GM10248 (cell line): ENCODE data around the gene RASGEF1C.
"Not testable (repeated sequence)": the region's sequence is repeated elsewhere in the genome, so short reads cannot be mapped to it uniquely, and the experiment has no call there.

Source experiments
- CTCF ChIA-PET: fragments of 300-600 bp; sonication (Branson Sonifier 250); formaldehyde crosslinking; extraction: SDS; loops from one replicate; lab custom pipeline; 2021; ENCODE audit warnings: antibody characterized with exemption; lab: Yijun Ruan, JAX
- POLR2A ChIA-PET: fragments of 350-650 bp; sonication (Branson Sonifier 250); formaldehyde crosslinking; extraction: SDS; loops from one replicate; lab custom pipeline; 2020; ENCODE audit warnings: antibody characterized with exemption; lab: Yijun Ruan, JAX
- DNase-seq: peaks from one replicate; pipeline ENCODE4 v3.0.0; 2012; ENCODE audit errors: extremely low spot score
- TF ChIP-seq, protein P1 (sequence below): IDR thresholded peaks from 2 replicates; pipeline ENCODE4 v1.5.1; 2012; ENCODE audit warnings: mild to moderate bottlenecking, low read depth; ENCODE audit errors: extremely low read depth, missing control alignments, control extremely low read depth

RASGEF1C gene

DNA sequence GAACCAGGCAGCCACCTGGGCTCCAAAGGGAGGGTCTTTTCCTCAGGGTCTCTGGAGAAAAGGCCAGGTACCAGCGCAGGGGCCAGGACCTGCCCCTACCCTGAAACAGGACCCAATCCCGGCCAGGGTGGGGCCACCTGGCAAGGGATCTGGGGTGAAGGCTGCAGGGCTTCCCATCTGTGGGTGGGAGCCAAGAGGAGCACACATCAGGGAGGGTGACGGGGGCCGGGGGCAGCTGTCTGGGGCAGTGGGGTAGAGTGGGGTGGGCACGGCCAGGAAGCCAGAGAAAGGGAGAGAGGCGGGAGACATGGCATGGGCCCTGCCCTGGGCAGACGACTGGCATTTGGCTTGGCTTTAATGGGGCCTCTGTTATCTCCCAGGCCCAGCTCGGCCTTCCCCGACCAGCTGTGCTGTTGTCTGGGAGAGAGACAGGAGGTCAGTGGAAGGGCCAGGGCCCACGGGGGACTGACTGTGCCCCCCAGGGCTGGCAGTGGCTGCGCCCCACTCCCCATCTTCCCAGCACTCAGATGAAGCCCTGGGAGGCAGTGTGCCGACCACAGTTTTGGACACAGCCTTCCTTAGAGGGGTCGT, 80.2 kb downstream of the RASGEF1C start:
- no peak for DNase-seq
- POLR2A ChIA-PET: no interaction called here
- CTCF ChIA-PET: interaction anchor here (0.8 to 1.1 kb wide), 2 partner anchors 12 to 79 kb away, joined by 3 read pairs; no protein-coding TSS in a partner anchor
- TF ChIP-seq, protein P1, sequence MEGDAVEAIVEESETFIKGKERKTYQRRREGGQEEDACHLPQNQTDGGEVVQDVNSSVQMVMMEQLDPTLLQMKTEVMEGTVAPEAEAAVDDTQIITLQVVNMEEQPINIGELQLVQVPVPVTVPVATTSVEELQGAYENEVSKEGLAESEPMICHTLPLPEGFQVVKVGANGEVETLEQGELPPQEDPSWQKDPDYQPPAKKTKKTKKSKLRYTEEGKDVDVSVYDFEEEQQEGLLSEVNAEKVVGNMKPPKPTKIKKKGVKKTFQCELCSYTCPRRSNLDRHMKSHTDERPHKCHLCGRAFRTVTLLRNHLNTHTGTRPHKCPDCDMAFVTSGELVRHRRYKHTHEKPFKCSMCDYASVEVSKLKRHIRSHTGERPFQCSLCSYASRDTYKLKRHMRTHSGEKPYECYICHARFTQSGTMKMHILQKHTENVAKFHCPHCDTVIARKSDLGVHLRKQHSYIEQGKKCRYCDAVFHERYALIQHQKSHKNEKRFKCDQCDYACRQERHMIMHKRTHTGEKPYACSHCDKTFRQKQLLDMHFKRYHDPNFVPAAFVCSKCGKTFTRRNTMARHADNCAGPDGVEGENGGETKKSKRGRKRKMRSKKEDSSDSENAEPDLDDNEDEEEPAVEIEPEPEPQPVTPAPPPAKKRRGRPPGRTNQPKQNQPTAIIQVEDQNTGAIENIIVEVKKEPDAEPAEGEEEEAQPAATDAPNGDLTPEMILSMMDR: no peak

DNA sequence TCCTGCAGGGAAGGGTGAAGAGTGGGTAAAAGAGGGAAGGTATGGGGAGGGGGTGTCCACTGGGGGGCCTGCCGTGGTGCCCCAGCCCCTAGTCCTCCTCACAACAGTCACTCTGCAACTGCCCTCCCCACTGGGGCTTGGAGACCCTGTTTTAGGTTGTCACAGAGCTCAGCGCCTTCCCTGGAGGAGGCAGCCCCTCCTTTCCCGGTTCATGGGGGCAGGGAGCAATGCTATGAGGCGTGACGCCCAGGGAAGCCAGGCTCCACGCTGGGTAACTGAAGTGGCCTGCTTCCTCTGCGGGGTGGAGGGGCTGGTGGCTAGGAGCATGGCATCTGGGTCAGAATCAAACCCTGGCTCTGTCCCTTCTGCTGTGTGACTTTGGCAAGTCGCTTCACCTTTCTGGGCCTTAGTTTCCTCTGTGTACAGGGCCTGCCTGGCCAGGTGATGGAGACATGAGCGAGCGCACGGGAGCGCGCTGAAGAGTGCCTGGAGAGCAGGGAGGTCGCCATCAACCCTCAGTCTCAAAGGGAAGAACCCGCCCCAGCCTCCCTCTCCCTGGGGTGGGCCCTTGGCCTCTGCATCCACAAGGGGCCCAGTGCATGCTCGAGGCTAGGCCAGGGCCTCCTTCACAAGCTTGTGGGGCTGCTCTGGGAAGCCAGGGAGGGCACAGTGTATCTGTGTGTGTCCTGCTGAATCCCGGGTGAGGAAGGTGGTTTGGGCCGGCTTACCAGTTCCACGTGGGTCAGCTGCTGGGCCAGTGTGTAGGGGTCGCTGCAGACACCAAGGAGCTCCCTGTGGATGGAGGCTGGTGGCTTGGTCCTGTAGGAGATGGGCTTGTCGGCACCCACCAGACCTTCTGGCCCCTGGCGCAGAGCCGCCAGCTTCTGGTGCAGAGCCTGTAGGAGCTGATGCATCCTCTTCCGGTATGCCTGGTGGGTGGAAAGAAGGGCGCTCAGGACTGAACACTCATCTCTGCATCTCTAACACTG, 81.0 kb downstream of the RASGEF1C start:
- TF ChIP-seq, protein P1: no peak
- ChIA-PET POLR2A (no interaction called here), CTCF (interaction anchor here (0.8 to 1.1 kb wide), 3 partner anchors 11 to 80 kb away, joined by 3 read pairs; no protein-coding TSS in a partner anchor)
- no peak for DNase-seq

DNA sequence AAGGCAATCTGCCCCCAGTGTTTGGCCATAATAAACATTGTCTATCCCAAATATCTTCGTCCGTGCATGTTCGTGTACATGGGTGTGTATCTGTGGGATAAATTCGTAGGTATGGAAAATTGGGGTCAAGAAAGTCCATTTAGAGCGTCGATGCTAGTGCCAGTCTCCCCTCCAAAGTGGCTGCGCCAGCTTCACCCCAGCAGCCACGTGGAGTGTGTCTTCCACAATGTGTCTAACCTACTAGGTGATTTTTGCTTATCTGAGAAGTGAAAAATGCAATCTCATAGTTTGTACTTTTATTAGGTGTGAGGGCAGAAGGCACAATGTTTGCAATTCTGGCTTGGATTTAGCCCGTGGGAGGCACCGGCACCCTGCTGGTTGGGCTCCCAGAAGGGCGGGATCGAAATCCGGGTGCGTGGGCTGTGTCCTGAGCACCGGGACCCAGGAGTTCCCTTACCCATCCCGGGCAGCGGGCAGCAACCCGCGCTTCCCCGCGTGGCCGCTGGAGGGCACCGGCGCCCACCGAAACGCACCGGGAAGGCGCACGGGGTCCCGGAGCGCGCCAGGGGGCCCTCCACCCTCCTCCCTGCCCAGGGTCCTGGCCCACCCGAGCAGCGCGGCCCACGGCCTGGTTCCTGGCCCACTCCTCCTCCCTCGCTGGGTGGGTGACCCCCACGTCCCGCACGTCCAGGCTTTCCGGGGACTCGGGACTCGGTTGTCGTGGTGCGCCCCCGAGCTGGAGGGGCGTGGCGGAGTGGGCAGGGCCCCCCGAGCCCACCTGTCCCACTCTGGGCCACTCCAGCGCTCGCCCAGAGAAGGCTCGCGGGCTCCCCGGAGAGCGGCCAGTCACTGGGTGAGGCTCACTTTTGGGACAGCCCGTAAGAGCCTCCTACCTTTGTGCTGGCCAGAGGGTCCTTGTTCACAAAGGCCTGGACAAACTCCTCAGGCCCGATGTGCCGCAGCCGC, 82.0 kb downstream of the RASGEF1C start:
- DNase-seq: peak; percentile 67
- ChIA-PET POLR2A (no interaction called here), CTCF (interaction anchor here (1.1 to 1.4 kb wide), 2 partner anchors 12 to 189 kb away, joined by 3 to 4 read pairs; no protein-coding TSS in a partner anchor)
- TF ChIP-seq, protein P1: peak; percentile 74

DNA sequence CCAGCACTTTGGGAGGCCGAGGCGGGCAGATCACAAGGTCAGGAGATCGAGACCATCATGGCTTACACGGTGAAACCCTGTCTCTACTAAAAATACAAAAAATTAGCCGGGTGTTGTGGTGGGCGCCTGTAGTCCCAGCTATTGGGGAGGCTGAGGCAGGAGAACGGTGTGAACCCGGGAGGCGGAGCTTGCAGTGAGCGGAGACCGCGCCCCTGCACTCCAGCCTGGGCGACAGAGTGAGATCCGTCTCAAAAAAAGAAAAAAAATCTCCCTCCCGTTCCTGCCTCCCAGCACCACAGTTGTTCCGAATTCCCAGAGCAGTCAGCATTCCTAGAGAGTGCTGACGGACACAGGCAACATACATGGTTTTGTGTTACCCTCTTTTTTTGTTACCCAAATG, 82.9 kb downstream of the RASGEF1C start:
- POLR2A ChIA-PET, DNase-seq: not testable (repeated sequence)
- CTCF ChIA-PET: interaction anchor here (1.4 to 2.6 kb wide), 2 partner anchors 190 to 203 kb away, joined by 4 to 12 read pairs; no protein-coding TSS in a partner anchor

DNA sequence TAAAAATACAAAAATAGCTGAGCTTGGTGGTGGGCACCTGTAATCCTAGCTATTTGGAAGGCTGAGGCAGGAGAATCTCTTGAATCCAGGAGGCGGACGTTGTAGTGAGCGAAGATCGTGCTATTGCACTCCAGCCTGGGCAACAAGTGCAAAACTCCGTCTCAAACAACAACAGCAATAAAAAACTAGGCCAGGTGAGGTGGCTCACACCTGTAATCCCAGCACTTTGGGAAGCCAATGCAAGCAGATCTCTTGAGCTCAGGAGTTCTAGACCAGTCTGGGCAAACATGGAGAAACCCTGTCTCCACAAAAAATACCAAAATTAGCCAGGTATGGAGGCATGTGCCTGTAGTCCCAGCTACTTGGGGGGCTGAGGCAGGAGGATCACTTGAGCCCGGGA, 84.3 kb downstream of the RASGEF1C start:
- CTCF ChIA-PET: interaction anchor here (2.6 kb wide), 1 partner anchor 204 kb away, joined by 12 read pairs; no protein-coding TSS in a partner anchor
- POLR2A ChIA-PET: not testable (repeated sequence)

DNA sequence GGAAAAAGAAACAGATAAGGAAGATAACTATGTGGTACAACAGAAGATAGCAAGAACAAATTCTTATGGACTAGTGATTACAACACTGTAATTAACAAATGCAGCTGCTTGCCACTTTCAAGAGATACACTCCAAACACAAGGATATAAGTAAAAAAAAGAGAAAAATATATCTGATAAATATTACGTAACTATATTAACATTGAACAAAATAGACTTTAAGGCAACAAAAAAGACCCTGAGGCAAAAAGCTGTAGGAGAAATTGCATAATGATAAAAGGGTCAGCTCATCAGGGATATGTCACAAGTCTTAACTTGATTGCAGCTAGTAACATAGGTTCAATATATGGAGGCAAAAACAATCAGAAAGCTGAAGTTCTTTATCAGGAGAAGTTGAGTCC, 86.1 kb downstream of the RASGEF1C start:
- TF ChIP-seq, protein P1: no peak
- ChIA-PET POLR2A (no interaction called here), CTCF (no interaction called here)
- DNase-seq: no peak

More for the DNA sequence above, 84.3 kb downstream of the RASGEF1C start:
- DNase-seq: not testable (repeated sequence)
